Breast epithelium (tissue), 4 donors: ENCODE results near the gene NOX3. TPM values are rescaled to one million over a fixed set of nuclear protein-coding genes. Genes with fewer than 3 reads are reported as not detected.

Source experiments
- DNase-seq, 2 donors: peaks; one replicate each; pipeline ENCODE4 v3.0.0-alpha.2; 2019; ENCODE audit warnings: low spot score in 2 of 2
- H3K27ac ChIP-seq, 2 donors: fragments of 200-600 bp; sonication (generic) in 1 of 2; one replicate each; pipeline ENCODE4 v1.5.1; 2016 to 2019; ENCODE audit warnings: mild to moderate bottlenecking in 1 of 2
- H3K27me3 ChIP-seq, 2 donors: fragments of 200-600 bp; sonication (generic) in 1 of 2; one replicate each; pipeline versions ENCODE4 v1.5.1 to v1.6.0; 2017 to 2019; ENCODE audit warnings: control low read depth in 1 of 2, mild to moderate bottlenecking in 1 of 2
- H3K36me3 ChIP-seq: fragments of 200-600 bp; one replicate; pipeline ENCODE4 v1.5.1; 2019
- H3K4me1 ChIP-seq, 2 donors: fragments of 200-600 bp; sonication (generic); one replicate each; pipeline ENCODE4 v1.5.1; 2016 to 2019; ENCODE audit warnings: control low read depth in 1 of 2
- H3K4me3 ChIP-seq, 3 donors: fragments of 200-600 bp; sonication (generic); 1 replicate in 2 of 3; 2 replicates in 1 of 3; pipeline ENCODE4 v1.5.1; 2016 to 2019; ENCODE audit warnings: mild to moderate bottlenecking in 3 of 3, moderate library complexity in 2 of 3
- H3K9me3 ChIP-seq, 2 donors: fragments of 200-600 bp; sonication (generic) in 1 of 2; one replicate each; pipeline ENCODE4 v1.5.1; 2016 to 2019; ENCODE audit warnings: control low read depth in 1 of 2
- CTCF ChIP-seq, 3 donors: fragments of 450-650 bp; IDR thresholded peaks; one replicate each; pipeline ENCODE4 v1.5.1; 2016 to 2017; ENCODE audit warnings: antibody characterized with exemption in 3 of 3, mild to moderate bottlenecking in 3 of 3, moderate library complexity in 3 of 3
- POLR2A ChIP-seq: fragments of 450-650 bp; IDR thresholded peaks from one replicate; pipeline ENCODE4 v1.6.1; 2016; ENCODE audit warnings: antibody characterized with exemption, mild to moderate bottlenecking, moderate library complexity
- POLR2AphosphoS5 ChIP-seq, 3 donors: sonication (generic); formaldehyde crosslinking; IDR thresholded peaks; one replicate each; pipeline ENCODE4 v1.6.1; 2017; ENCODE audit warnings: antibody characterized with exemption in 3 of 3
- intact Hi-C: fragments of 100-400 bp; cut with DNase I; formaldehyde crosslinking; loops from one replicate; pipeline ENCODE4 v1.15.1; 2023; ENCODE audit warnings: low total_unique reads
- total RNA-seq, 3 donors: library from RNA; depleted of rRNA; stranded (reverse); fragments of >200 nt; gene quantifications; one replicate each; pipeline ENCODE4 v1.1.0, GENCODE V29; 2016

NOX3 gene
- total RNA-seq, 3 donors from 2014 or later = not detected

GRCh38 chr6:155419161-155419560, 36.5 kb downstream of the NOX3 start:
- no peak overlapping the region for H3K4me3 ChIP-seq
- TF ChIP-seq POLR2AphosphoS5 (IDR thresholded peaks at IDR 0.05) = no peak
- no peak for TF ChIP-seq CTCF (IDR thresholded peaks at IDR 0.05)
- no peak for TF ChIP-seq POLR2A
- no peak overlapping the region for H3K27ac ChIP-seq
- no peaks in the 10 kb centered on the region for H3K9me3 ChIP-seq
- no peaks in the 10 kb centered on the region for H3K4me1 ChIP-seq
- H3K36me3 ChIP-seq = no peaks in the 10 kb centered on the region
- intact Hi-C loops = no loop called here
- no peaks in the 10 kb centered on the region for H3K27me3 ChIP-seq
- no peak for DNase-seq

GRCh38 chr6:155418017-155418761, 37.5 kb downstream of the NOX3 start:
- no peaks in the 10 kb centered on the region for H3K36me3 ChIP-seq
- H3K27ac ChIP-seq = no peak overlapping the region
- no peak for DNase-seq
- no peaks in the 10 kb centered on the region for H3K9me3 ChIP-seq
- H3K4me1 ChIP-seq = no peaks in the 10 kb centered on the region
- TF ChIP-seq POLR2AphosphoS5 (IDR thresholded peaks at IDR 0.05) (peak in 1 of 3 donors; percentile 21), POLR2A (no peak)
- intact Hi-C loops = no loop called here
- H3K27me3 ChIP-seq = no peaks in the 10 kb centered on the region
- peak overlapping the region in 2 of 3 donors; percentile 21 to 25 for H3K4me3 ChIP-seq

DNA sequence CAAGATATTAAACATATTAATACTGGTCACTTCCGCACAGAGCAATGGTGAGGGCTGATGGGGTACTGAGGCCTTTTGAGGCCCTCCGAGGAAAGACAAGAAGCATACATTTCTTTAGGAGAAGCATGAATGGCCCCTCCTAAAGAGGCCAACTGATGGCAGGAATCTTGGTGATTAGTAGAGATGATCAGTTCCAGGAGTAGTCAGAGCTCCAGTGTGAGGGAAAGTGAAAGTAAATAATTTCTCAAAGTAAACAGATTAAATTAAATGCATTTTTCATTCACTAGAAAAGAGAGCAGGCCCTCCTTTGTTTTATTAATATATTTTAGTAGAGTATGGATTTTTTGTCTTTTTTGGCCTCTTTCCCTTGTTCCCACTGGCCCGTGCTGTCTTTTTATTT, 38.2 kb downstream of the NOX3 start:
- Histone ChIP-seq H3K4me3 (no peak overlapping the region), H3K4me1 (no peaks in the 10 kb centered on the region), H3K27ac (no peak overlapping the region), H3K27me3 (no peaks in the 10 kb centered on the region), H3K9me3 (no peaks in the 10 kb centered on the region), H3K36me3 (no peaks in the 10 kb centered on the region)
- DNase-seq = no peak
- TF ChIP-seq POLR2A (no peak), POLR2AphosphoS5 (IDR thresholded peaks at IDR 0.05) (no peak), CTCF (IDR thresholded peaks at IDR 0.05) (no peak)
- intact Hi-C loops = no loop called here

DNA sequence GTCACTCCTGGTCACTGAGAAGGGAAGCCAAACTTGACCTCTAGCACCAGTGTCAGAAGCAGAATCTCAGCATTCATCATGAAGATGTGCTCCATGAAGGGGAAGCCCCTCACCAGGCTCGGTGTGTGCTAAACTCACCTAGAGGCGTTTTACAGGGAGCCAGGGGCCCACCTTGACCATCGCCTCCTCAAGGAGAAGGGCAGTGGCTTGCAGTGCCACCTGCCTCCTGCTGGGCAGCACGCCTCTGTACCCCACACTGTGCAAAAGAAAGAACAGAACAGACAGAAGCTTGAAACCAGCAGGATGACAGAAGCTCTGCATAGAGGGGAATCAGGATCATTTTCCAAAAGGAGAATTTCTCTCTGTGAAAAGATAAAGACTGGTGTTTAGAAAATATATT, 39.7 kb downstream of the NOX3 start:
- no peak for DNase-seq
- Histone ChIP-seq H3K27ac (no peak overlapping the region), H3K36me3 (no peaks in the 10 kb centered on the region), H3K9me3 (no peaks in the 10 kb centered on the region), H3K4me3 (no peak overlapping the region), H3K27me3 (no peaks in the 10 kb centered on the region), H3K4me1 (no peaks in the 10 kb centered on the region)
- intact Hi-C loops = no loop called here
- TF ChIP-seq POLR2AphosphoS5 (IDR thresholded peaks at IDR 0.05) (no peak), CTCF (IDR thresholded peaks at IDR 0.05) (no peak), POLR2A (no peak)

- Histone ChIP-seq H3K4me3 (no peak overlapping the region), H3K4me1 (no peaks in the 10 kb centered on the region), H3K36me3 (no peaks in the 10 kb centered on the region), H3K9me3 (no peaks in the 10 kb centered on the region), H3K27me3 (no peaks in the 10 kb centered on the region), H3K27ac (no peak overlapping the region)
- TF ChIP-seq CTCF (IDR thresholded peaks at IDR 0.05) = no peak
- intact Hi-C loops = no loop called here
- no peak for DNase-seq
Measured at GRCh38 chr6:155414049-155414448, 41.6 kb downstream of the NOX3 start.

DNA sequence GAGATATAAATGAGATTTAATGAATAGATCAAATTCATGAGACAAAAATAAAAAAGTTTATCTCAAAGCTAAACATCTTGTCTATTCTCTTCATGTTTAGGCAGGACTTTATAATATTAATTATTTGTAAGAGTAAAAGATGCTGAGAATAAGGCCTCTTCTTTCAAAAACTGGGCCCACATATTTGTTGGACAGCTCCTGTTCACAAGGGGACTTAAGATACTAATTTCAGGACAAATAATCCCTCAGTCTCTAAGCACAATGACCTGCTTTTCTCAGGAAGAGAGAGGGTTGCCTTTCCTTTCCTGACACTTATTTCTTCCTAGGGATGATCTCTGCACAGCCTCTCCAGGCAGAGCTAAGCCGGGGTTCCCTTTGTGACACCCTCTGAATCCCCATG, 43.3 kb downstream of the NOX3 start:
- H3K27ac ChIP-seq = no peak overlapping the region
- no peaks in the 10 kb centered on the region for H3K9me3 ChIP-seq
- no peaks in the 10 kb centered on the region for H3K36me3 ChIP-seq
- DNase-seq = no peak
- intact Hi-C loops = no loop called here
- no peaks in the 10 kb centered on the region for H3K27me3 ChIP-seq
- H3K4me1 ChIP-seq = no peaks in the 10 kb centered on the region
- H3K4me3 ChIP-seq = no peak overlapping the region
- TF ChIP-seq POLR2A = no peak
- TF ChIP-seq CTCF (IDR thresholded peaks at IDR 0.05) = no peak
- no peak for TF ChIP-seq POLR2AphosphoS5 (IDR thresholded peaks at IDR 0.05)
